Fibroblast of lung (primary cell): ENCODE measurements around the gene LAMA4.

Experiments
- EZH2 ChIP-seq: IDR thresholded peaks from 2 replicates; pipeline ENCODE4 v1.5.1; 2012; ENCODE audit warnings: low read length, control low read depth, mild to moderate bottlenecking; ENCODE audit errors: missing control alignments
- TF ChIP-seq, protein P1 (sequence below), 2 donors: IDR thresholded peaks in 1 of 2; conservative IDR thresholded peaks in 1 of 2; 1 replicate in 1 of 2; 2 replicates in 1 of 2; pipeline ENCODE4 v1.5.1; 2011 to 2012; ENCODE audit warnings: low read length in 2 of 2, control low read depth in 1 of 2, inconsistent platforms in 1 of 2, low read depth in 1 of 2, mild to moderate bottlenecking in 1 of 2

DNA sequence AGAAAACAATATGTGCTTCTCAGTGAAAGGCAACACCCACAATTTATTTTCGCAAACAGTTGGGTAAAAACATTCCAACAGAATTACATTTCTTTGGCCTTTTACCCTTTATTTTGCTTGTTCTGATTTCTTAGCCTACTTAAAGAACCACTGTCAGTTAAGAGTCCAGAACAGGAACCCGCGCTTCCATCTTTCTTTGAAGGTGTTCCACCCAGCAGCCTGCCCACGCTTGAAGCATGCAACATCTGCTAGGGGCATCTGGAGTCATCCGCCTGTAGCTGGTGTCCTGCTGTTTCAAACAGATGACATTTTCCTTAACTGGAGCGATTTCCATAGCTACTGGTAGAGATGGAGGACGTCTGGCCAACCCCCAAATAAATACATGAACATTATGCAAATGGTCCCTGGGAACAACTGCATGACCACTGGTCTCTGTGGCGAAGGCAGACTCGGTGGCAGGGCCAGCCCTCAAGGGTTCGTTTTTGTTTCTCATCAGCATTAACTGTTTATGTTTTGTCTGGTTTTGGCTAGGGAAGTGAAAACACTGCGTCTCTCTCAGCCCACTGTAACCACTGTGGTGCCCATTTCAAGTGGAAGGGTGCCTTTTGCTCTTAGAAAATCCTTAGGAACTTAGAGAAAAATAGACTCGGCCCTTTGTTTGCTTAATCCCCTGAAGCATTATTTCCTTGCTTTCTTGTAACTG is 51.6 kb downstream of the LAMA4 start:
- TF ChIP-seq, protein P1, sequence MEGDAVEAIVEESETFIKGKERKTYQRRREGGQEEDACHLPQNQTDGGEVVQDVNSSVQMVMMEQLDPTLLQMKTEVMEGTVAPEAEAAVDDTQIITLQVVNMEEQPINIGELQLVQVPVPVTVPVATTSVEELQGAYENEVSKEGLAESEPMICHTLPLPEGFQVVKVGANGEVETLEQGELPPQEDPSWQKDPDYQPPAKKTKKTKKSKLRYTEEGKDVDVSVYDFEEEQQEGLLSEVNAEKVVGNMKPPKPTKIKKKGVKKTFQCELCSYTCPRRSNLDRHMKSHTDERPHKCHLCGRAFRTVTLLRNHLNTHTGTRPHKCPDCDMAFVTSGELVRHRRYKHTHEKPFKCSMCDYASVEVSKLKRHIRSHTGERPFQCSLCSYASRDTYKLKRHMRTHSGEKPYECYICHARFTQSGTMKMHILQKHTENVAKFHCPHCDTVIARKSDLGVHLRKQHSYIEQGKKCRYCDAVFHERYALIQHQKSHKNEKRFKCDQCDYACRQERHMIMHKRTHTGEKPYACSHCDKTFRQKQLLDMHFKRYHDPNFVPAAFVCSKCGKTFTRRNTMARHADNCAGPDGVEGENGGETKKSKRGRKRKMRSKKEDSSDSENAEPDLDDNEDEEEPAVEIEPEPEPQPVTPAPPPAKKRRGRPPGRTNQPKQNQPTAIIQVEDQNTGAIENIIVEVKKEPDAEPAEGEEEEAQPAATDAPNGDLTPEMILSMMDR (conservative IDR thresholded peaks at IDR 0.05 in 1 of 2, IDR thresholded peaks at IDR 0.05 in 1 of 2; ENCODE audit: low read depth in 1 of 2, low read length in 2 of 2) = no peak
- TF ChIP-seq EZH2 = no peak
